Fibroblast of peridontal ligament (primary cell): Measurements from ENCODE around the gene LRRN2.

Experiments
- DNase-seq: peaks from one replicate; pipeline ENCODE4 v3.0.0-alpha.2; 2010; ENCODE audit errors: extremely low read depth

The LRRN2 gene

DNA sequence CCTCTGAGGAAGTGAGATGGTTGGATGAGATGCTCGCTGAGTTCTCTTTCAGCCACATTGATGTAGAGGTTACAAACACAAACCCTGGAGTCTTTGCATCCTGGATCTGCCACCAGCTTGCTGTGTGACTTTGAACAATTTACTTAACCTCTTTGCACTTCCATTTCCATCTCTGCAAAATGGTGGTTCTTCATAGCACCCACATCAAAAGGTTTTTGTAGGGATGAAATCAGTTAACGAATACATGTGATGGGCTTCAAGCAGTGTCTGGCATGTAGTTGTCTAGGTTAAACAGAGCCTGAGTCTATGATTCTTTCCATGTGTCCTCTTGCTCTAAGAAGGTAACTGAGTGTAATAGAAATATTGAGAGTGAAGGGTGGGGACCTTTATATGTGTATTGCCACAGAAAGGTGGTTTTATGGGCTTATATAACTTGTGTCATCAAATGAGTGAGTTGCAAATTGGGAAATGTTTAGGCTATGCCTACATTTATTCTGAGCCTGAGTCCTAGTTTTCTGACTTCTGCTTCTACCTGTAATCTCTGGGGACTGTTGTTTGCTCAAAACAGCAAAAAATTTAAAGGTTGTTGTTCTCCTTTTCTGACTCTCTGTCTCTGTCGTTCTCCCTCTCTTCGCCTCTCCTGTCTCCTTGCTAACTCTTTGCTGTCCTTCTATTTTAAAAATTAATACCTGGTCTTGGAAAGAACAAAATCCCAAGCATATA is 27.3 kb upstream of the LRRN2 start:
- DNase-seq: no peak

- DNase-seq: no peak
These were observed 26.6 kb upstream of the LRRN2 start for GRCh38 chr1:204711947-204712701.

DNA sequence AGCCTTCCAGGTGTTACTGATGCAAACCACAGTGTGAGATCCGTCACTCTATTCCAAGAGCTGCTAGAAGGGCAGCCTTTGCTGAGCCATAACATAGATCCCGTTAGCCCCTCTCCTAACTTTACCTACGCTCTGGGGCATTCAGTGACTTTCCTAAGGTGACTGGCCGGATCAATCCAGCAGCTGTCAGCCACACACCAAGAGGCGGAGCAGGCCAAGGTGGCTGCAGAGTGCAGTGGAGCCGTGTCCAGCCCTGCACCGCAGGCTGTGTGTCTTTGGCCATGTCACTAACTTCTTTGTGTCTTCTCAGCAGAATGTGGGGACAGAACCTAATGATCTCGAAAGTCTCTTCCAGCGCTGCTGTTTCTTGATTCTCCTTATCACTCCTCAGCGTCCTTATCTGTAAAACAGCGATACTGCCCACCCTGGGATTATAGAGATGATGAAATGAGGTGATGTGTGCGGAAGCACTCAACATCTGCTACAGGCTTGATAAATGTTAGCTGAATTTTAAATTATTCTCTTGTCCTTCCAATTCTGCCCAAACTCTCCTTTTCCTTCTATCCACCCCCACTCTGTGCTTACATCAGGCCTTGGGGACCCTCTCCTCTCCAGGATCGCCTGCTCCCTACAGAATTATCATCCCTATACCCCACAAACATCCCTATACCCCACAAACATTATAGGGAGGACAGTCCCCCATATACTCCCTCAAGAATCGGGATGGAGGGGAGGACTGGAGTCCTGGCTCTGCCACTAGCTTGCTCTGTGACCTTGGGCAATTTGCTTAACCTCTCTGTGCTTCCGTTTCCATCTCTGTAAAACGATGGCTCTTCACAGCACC is 25.8 kb upstream of the LRRN2 start:
- no peak for DNase-seq

- DNase-seq: no peak
These were observed 24.7 kb upstream of the LRRN2 start for GRCh38 chr1:204709960-204710912.

DNA sequence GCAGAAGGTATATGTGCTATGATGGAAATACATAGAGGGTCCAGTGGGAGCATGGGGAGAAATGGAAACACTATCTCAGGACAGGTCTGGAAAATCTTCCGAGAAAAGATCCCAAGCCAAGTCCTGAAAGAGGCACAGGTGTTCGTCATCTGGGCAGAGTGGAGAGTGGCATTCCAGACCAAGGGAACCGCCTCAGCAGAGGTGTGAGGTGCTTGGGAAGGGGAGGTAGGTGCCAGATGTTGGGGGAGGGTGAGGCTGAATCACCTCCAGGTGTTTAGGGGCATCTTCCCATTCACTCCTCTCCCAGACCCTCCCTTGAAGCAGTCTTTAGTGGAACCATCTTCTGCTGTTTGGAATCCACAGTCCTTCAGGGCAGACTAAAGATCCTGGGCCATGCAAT is 23.5 kb upstream of the LRRN2 start:
- no peak for DNase-seq

- DNase-seq: no peak
These were observed 21.4 kb upstream of the LRRN2 start for GRCh38 chr1:204706838-204707509.

DNA sequence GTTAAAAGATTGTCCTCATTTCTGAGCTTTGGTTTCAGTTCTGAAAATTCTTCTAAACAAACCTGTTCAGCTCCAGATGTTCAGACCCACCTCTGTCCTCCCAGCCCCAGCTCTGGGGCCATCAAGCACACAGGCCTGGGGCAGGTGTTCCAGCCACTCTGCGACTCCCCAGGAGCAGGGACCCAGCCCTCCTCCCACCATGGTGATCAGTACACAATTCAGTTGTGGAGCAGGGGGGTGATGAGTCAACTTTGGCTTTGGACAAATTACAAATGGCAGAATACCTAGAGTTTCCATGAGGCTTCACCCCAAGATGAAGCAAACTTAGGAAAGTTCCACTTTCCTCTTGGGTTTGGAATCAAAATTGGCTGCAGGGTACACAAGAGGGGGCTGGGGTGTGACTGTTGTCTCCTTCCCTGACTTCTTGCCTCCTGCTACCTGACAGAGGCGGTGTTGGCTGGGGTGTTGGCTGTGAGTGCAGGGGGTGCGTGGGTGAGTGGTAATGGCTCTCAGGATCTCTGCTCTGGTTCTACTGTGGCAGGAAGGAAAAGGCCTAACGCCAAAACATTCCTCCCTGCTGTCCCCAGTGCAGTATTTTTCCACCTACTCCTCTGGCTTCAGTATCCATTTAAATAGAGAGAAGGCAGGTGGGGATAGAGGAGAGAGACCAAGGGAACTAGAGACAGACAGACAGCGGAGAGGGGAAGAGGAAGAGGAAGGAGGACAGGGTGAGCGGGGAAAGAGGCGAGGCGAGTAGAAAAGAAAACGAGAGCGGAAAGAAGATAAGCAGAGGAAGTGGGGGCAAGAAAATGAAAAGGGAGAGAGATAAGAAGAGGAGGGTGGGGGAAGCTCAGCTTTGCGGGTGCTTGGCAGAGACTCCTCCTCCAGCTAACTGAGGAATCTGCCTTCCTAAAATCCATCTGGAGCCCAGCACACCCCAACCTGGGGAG is 20.6 kb upstream of the LRRN2 start:
- no peak for DNase-seq

- no peak for DNase-seq
These were observed 19.9 kb upstream of the LRRN2 start for GRCh38 chr1:204705493-204705811.

GRCh38 chr1:204704794-204705492 is 19.4 kb upstream of the LRRN2 start:
- DNase-seq: no peak

GRCh38 chr1:204703826-204704612 is 18.5 kb upstream of the LRRN2 start:
- no peak for DNase-seq

- no peak for DNase-seq
These were observed 17.7 kb upstream of the LRRN2 start for GRCh38 chr1:204703268-204703664.

DNA sequence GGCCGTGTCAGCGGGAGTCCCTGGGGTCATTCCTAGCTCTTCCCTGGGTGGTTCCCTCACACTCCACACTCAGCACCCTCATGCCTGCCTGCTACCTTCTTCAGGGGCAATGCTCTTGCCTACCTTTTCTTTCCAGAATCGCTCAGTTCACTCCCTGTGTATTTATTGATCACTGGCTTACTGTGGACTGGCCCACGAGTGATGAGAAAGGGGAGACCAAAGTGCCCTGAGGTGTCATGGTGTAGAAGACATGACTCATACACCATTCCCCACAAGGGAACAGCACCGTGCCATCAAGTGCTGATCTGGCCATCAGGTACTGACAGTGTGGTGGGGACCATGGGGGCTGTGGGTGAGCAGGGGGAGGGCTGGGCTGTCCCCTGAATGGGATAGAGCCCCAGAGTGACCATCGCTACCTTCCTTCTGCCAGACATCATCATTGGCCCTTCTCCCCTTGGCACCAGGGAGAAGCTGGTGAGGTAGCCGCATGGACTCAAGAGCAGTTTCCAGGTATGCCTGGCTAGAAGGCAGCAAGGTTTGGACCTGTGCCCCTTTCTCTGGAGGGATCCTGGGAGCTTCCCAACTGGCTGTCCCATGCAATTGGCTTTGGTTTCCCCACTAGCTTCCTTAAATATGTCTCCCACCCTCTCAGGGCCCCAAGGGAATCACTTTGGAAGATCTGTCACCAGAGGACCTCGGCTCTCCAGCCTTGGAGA is 17.2 kb upstream of the LRRN2 start:
- no peak for DNase-seq

- no peak for DNase-seq
These were observed 15.7 kb upstream of the LRRN2 start for GRCh38 chr1:204701229-204701628.

DNA sequence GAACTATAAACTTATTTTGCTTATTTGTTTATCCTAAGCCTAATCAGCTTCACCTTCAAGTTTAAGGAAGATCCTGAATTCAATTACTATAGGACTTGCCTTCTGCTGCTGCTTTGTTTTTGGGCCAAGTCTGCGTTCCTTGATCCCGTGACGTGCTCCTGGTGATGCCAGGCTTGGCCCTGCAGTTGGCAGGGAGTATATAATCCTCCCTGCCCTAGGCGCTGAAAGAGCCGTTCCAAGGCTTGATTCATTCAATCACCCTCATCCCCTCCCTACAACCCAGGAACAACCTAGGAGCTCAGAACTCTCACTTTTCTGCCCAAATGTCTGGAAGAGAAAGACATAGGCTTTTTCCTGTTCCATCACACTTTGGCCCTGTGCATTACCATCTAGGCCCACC is 12.4 kb upstream of the LRRN2 start:
- no peak for DNase-seq

- no peak for DNase-seq
These were observed 11.1 kb upstream of the LRRN2 start for GRCh38 chr1:204696606-204697005.

GRCh38 chr1:204695692-204696091 is 10.2 kb upstream of the LRRN2 start:
- no peak for DNase-seq

DNA sequence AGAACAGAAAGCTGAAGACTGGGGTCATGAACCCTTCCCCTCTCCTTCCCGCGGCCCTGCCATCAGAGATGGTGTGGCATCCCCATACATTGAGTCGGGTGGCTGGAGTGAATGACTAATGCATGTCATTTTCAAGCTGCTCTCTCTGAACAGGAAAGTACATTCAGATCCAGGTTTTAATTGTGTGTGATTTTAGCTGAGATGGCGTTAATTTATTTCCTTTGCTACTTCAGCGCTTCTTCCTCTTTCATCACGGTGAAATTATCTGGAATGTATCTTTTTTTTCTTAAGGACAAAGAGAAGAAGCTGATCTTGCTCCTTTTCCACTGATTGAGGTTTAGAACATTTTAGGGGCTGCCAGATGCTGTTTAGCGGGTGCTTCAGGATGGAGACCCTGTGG is 8.6 kb upstream of the LRRN2 start:
- no peak for DNase-seq
